ENCODE results near the gene BHLHA15.

DNA sequence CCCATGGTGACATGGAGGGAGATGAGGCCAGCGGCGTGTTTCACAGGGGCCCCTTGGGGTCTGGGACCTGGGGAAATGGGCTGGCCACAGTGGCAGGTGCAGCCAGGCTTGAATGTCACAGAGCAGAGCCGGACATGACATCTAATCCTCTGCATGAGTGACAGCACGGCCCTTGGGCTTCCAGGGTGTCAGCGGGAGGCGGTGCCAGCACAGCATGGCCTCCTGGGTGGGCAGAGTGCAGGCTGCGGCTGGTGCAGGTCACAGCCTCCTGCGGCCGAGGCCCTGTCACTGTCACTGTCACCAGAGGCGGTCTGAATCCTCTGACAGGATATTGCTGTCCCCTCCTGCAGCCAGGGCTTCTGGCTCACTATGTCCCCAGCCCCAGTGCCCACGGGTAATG, 18.2 kb downstream of the BHLHA15 start:
- TF ChIP-seq POLR2A (IDR thresholded peaks at IDR 0.05) = no peak
- TF ChIP-seq, protein P1, sequence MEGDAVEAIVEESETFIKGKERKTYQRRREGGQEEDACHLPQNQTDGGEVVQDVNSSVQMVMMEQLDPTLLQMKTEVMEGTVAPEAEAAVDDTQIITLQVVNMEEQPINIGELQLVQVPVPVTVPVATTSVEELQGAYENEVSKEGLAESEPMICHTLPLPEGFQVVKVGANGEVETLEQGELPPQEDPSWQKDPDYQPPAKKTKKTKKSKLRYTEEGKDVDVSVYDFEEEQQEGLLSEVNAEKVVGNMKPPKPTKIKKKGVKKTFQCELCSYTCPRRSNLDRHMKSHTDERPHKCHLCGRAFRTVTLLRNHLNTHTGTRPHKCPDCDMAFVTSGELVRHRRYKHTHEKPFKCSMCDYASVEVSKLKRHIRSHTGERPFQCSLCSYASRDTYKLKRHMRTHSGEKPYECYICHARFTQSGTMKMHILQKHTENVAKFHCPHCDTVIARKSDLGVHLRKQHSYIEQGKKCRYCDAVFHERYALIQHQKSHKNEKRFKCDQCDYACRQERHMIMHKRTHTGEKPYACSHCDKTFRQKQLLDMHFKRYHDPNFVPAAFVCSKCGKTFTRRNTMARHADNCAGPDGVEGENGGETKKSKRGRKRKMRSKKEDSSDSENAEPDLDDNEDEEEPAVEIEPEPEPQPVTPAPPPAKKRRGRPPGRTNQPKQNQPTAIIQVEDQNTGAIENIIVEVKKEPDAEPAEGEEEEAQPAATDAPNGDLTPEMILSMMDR (IDR thresholded peaks at IDR 0.05) = no peak
